ENCODE data around the gene MAOB. TPM values are rescaled to one million over a fixed set of nuclear protein-coding genes. Genes with fewer than 3 reads are reported as not detected.

Gene MAOB
- total RNA-seq, 1 donor from 2014 or later: not detected

GRCh38 chrX:43718081-43718480 lies 164.2 kb downstream of the MAOB start:
- intact Hi-C loops (cut with micrococcal nuclease): no loop called here

- intact Hi-C loops (cut with micrococcal nuclease): no loop called here
Observed at GRCh38 chrX:43717161-43717560, 165.1 kb downstream of the MAOB start.

- intact Hi-C loops (cut with micrococcal nuclease): no loop called here
Observed at GRCh38 chrX:43716696-43717095, 165.6 kb downstream of the MAOB start.

Other genes with a start within 250 kb of the MAOB start
- gene MAOA, start 226.2 kb downstream of the MAOB start, total RNA-seq: 0.07 and 0.39 TPM in 2 replicates
- not detected in 2 replicates for gene NDP, start 90.9 kb upstream of the MAOB start, total RNA-seq